HEK293 (cell line): ENCODE data around the gene ACSS2.
"Not testable (repeated sequence)": the region's sequence is repeated elsewhere in the genome, so short reads cannot be mapped to it uniquely, and the experiment has no call there.

Experiments used
- ATF2 ChIP-seq: fragments of 450-650 bp; formaldehyde crosslinking; IDR thresholded peaks from 2 replicates; pipeline ENCODE4 v1.5.1; 2016; ENCODE audit warnings: missing biosample characterization, missing genetic modification characterization, low read depth
- CTCF ChIP-seq: fragments of 450-650 bp; formaldehyde crosslinking; IDR thresholded peaks from 2 replicates; pipeline ENCODE4 v1.5.1; 2016; ENCODE audit warnings: missing biosample characterization, missing genetic modification characterization
- GFI1B ChIP-seq: fragments of 450-650 bp; formaldehyde crosslinking; IDR thresholded peaks from 2 replicates; pipeline ENCODE4 v1.5.1; 2016; ENCODE audit warnings: missing biosample characterization, missing genetic modification characterization
- PATZ1 ChIP-seq: fragments of 450-650 bp; formaldehyde crosslinking; IDR thresholded peaks from 2 replicates; pipeline ENCODE4 v1.5.1; 2016; ENCODE audit warnings: missing biosample characterization, missing genetic modification characterization
- REST ChIP-seq: fragments of 450-650 bp; formaldehyde crosslinking; IDR thresholded peaks from 2 replicates; pipeline ENCODE4 v1.5.1; 2016; ENCODE audit warnings: missing biosample characterization, missing genetic modification characterization
- SCRT1 ChIP-seq: fragments of 450-650 bp; formaldehyde crosslinking; IDR thresholded peaks from 2 replicates; pipeline ENCODE4 v1.5.1; 2016; ENCODE audit warnings: missing biosample characterization, missing genetic modification characterization, borderline replicate concordance
- ZNF121 ChIP-seq: fragments of 450-650 bp; formaldehyde crosslinking; IDR thresholded peaks from 2 replicates; pipeline ENCODE4 v1.5.1; 2016; ENCODE audit warnings: missing biosample characterization, missing genetic modification characterization
- ZNF214 ChIP-seq: fragments of 450-650 bp; formaldehyde crosslinking; IDR thresholded peaks from 2 replicates; pipeline ENCODE4 v1.5.1; 2017; ENCODE audit warnings: missing biosample characterization, mild to moderate bottlenecking, missing genetic modification characterization, borderline replicate concordance
- ZNF404 ChIP-seq: fragments of 450-650 bp; formaldehyde crosslinking; IDR thresholded peaks from 2 replicates; pipeline ENCODE4 v1.5.1; 2017; ENCODE audit warnings: missing biosample characterization, missing genetic modification characterization
- ZNF558 ChIP-seq: fragments of 450-650 bp; formaldehyde crosslinking; IDR thresholded peaks from 2 replicates; pipeline ENCODE4 v1.5.1; 2016; ENCODE audit warnings: missing biosample characterization, missing genetic modification characterization
- ZNF707 ChIP-seq: fragments of 450-650 bp; formaldehyde crosslinking; IDR thresholded peaks from 2 replicates; pipeline ENCODE4 v1.5.1; 2016; ENCODE audit warnings: missing biosample characterization, missing genetic modification characterization
- ZNF768 ChIP-seq: fragments of 450-650 bp; formaldehyde crosslinking; IDR thresholded peaks from 2 replicates; pipeline ENCODE4 v1.5.1; 2018; ENCODE audit warnings: missing biosample characterization, mild to moderate bottlenecking, missing genetic modification characterization
- ZSCAN5A ChIP-seq: fragments of 450-650 bp; formaldehyde crosslinking; IDR thresholded peaks from 2 replicates; pipeline ENCODE4 v1.5.1; 2016; ENCODE audit warnings: missing biosample characterization, missing genetic modification characterization

GRCh38 chr20:34898731-34899130 is 22.3 kb downstream of the ACSS2 start:
- not testable (repeated sequence) for TF ChIP-seq SCRT1 (tag by site-specific recombination); CTCF (tag by site-specific recombination); ATF2; ZNF214 (tag by site-specific recombination); ZNF404; ZSCAN5A (tag by site-specific recombination); ZNF768 (tag by site-specific recombination); ZNF707 (tag by site-specific recombination); ZNF121 (tag by site-specific recombination); GFI1B (tag by site-specific recombination); ZNF558 (tag by site-specific recombination); PATZ1 (tag by site-specific recombination); REST (tag by site-specific recombination)
